Heart left ventricle (tissue), 16 donors: Measurements from ENCODE around the gene NTMT1. TPM values are rescaled to one million over a fixed set of nuclear protein-coding genes. Genes with fewer than 3 reads are reported as not detected.
A peak's percentile ranks its signal among the peaks of the same experiment; 100 is the strongest.

Source experiments
- ATAC-seq, 4 donors: fragments of 200-7000 bp; cut with Tn5 transposase; one replicate each; pipeline ENCODE4 v1.9.1; 2020 to 2022; ENCODE audit warnings: moderate library complexity in 4 of 4, mild to moderate bottlenecking in 3 of 4, moderate number of reproducible peaks in 1 of 4
- DNase-seq, 5 donors: peaks; one replicate each; pipeline ENCODE4 v3.0.0-alpha.2; 2020
- H3K27ac ChIP-seq, 12 donors: fragments of 200-600 bp; sonication (generic) in 4 of 12; one replicate each; pipeline versions ENCODE4 v1.5.0 to v1.8.0; 2016 to 2022; ENCODE audit warnings: mild to moderate bottlenecking in 2 of 12
- H3K27me3 ChIP-seq, 9 donors: fragments of 200-600 bp; sonication (generic) in 2 of 9; one replicate each; pipeline versions ENCODE4 v1.5.1 to v1.8.0; 2016 to 2022; ENCODE audit warnings: mild to moderate bottlenecking in 3 of 9
- H3K36me3 ChIP-seq, 9 donors: fragments of 200-600 bp; sonication (generic) in 2 of 9; one replicate each; pipeline versions ENCODE4 v1.5.0 to v1.8.0; 2018 to 2022; ENCODE audit warnings: mild to moderate bottlenecking in 2 of 9
- H3K4me1 ChIP-seq, 12 donors: fragments of 200-600 bp; sonication (generic) in 4 of 12; one replicate each; pipeline versions ENCODE4 v1.5.0 to v1.8.0; 2016 to 2022; ENCODE audit warnings: mild to moderate bottlenecking in 3 of 12
- H3K4me3 ChIP-seq, 12 donors: fragments of 200-600 bp; sonication (generic) in 4 of 12; one replicate each; pipeline versions ENCODE4 v1.5.0 to v1.8.0; 2017 to 2022; ENCODE audit warnings: mild to moderate bottlenecking in 9 of 12, moderate library complexity in 4 of 12
- H3K9me3 ChIP-seq, 12 donors: fragments of 200-600 bp; sonication (generic) in 4 of 12; one replicate each; pipeline versions ENCODE4 v1.5.0 to v1.8.0; 2016 to 2022; ENCODE audit warnings: mild to moderate bottlenecking in 1 of 12
- POLR2A ChIP-seq, 2 donors: fragments of 450-650 bp; IDR thresholded peaks; one replicate each; pipeline ENCODE4 v1.6.1; 2017; ENCODE audit warnings: antibody characterized with exemption in 2 of 2, mild to moderate bottlenecking in 2 of 2, moderate library complexity in 2 of 2
- WGBS, 4 donors: extraction: QIAGEN DNeasy Blood & Tissue Kit in 2 of 4; methylation state at CpG; one replicate each; pipeline versions ENCODE4 v1.1.5 to v1.1.7; 2013 to 2018; 5-methylcytosine and 5-hydroxymethylcytosine counted together
- intact Hi-C, 10 donors: fragments of 100-400 bp; cut with DNase I; formaldehyde crosslinking; loops; one replicate each; pipeline versions ENCODE4 v1.11.1 to v1.14.2; 2022
- polyA plus RNA-seq, 2 donors: library from polyadenylated mRNA; stranded (reverse); fragments of 200-250 nt; gene quantifications; one replicate each; pipeline ENCODE4 v1.2.3, GENCODE V29; 2013
- total RNA-seq, 9 donors: library from RNA; depleted of rRNA in 2 of 9; stranded (reverse); fragments of >200 nt in 2 of 9; fragmentation: NEBNext Ultra II Directional in 3 of 9; extraction: Animal tissue kit (Norgen Biotek cat#: 25700) in 3 of 9; gene quantifications; one replicate each; pipeline versions ENCODE4 v1.1.0 to v1.2.4, GENCODE V29; 2016 to 2023
- TF ChIP-seq, protein P1 (sequence below), 12 donors: fragments of 200-600 bp; sonication (generic) in 4 of 12; IDR thresholded peaks; one replicate each; pipeline versions ENCODE4 v1.5.0 to v1.8.0; 2018 to 2022; ENCODE audit warnings: antibody characterized with exemption in 12 of 12, mild to moderate bottlenecking in 5 of 12
- donor health status: ischemic (EF 13 %, LVEDD 7.1; RV severe dilation, severe dysfunction).
- donor health status: healthy with polysubstance abuse.
- donor health status: DM: no; HTN: yes; CAD: no.
- donor health status: DM: no; HTN: no; CAD: no.
- donor health status: ischemic (EF 25% LVEDD 6.9; RV normal size, moderate dysfunction).
- donor health status: ischemic (EF 25% LVEDD 5.7; RV mildly dilated, moderate dysfunction).
- donor health status: healthy.
- donor health status: DM: yes; HTN: yes; CAD: no.
- donor health status: ischemic (EF 35%, LVEDD 5.7; RV mildly dilated, moderate dysfunction).
- donor health status: nonischemic (EF 11% LVEDD 7.7; RV severe dilation, severe dysfunction).
- donor health status: DM: yes; HTN: yes; CAD: no.
- donor health status: PGD.
- donor health status: ischemic (EF 29% LVEDD 5.4; RV normal size, mild dysfunction).
- donor health status: nonischemic (EF 23%, LVEDD 6.1; RV moderate dilation, normal function).

Gene NTMT1
- total and polyA plus RNA-seq, 11 donors: 39.0 to 111 (median 61.5) TPM

DNA sequence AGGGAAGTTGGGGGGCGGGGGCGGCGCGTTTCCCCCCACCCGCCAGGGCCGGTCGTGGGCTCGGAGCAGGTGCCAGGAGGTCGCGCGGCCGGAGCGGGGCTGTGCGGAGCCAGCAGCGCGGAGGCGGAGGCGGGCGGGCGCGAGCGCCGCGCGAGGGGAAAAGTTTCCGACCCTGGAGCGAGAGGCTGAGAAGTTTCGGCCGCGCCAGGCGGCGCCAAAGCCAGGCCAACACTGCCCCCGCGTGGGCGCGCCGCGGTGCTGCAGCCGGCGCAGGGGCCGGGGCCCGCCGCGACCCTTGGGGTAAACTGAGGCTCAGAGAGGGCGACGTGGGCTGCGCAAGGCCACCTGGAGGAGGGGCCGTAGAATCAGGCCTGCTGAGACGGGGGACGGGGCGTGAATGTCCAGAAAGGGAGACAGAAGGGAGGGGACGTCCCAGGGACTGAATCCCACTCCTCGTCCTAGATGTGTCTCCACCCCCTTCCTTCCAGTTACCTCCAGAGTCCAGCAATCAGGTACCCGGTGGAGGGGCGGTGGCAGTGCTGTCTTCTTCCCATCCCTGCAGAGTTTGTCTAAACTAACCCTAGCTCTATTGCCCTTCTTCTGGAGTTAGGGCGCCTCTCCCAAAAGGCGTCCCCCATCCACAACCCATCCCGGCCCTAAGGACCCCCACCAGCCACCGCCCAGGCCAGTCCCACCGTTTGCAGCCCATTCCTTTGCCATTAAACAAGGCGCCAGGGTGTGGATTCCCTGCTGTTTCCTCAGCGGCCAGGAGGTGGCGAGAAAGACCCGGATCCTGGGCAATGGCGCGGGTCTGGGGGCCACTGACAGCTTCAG is 15.3 kb upstream of the NTMT1 start:
- WGBS, 4 donors: 0 to 1% (median 0%) methylated on average over 38 to 66 of the region's 66 CpGs
- intact Hi-C loops: loop anchor here (1.0 to 10.0 kb wide), 9 partner anchors 114 to 480 kb away; partner anchors contain the start of gene IER5L (in 1 of the 10)
- H3K9me3 ChIP-seq: no peaks in the 10 kb centered on the region
- H3K4me1 ChIP-seq: peaks cover 0 to 47% (median 39%) of the 10 kb centered on the region in 12 donors
- peak overlapping the region; percentile 44 to 74 (median 66) for H3K4me3 ChIP-seq
- no peaks in the 10 kb centered on the region for H3K27me3 ChIP-seq
- ATAC-seq (peak in 3 of 4 donors; percentile 12 to 66 (median 54)), DNase-seq (peak; percentile 82 to 92 (median 84))
- peak in 1 of 2 donors; percentile 41 for TF ChIP-seq POLR2A (IDR thresholded peaks at IDR 0.05)
- TF ChIP-seq, protein P1, sequence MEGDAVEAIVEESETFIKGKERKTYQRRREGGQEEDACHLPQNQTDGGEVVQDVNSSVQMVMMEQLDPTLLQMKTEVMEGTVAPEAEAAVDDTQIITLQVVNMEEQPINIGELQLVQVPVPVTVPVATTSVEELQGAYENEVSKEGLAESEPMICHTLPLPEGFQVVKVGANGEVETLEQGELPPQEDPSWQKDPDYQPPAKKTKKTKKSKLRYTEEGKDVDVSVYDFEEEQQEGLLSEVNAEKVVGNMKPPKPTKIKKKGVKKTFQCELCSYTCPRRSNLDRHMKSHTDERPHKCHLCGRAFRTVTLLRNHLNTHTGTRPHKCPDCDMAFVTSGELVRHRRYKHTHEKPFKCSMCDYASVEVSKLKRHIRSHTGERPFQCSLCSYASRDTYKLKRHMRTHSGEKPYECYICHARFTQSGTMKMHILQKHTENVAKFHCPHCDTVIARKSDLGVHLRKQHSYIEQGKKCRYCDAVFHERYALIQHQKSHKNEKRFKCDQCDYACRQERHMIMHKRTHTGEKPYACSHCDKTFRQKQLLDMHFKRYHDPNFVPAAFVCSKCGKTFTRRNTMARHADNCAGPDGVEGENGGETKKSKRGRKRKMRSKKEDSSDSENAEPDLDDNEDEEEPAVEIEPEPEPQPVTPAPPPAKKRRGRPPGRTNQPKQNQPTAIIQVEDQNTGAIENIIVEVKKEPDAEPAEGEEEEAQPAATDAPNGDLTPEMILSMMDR (IDR thresholded peaks at IDR 0.05): peak; percentile 66 to 98 (median 91)
- H3K36me3 ChIP-seq: no peaks in the 10 kb centered on the region
- peak overlapping the region; percentile 29 to 98 (median 90) for H3K27ac ChIP-seq

DNA sequence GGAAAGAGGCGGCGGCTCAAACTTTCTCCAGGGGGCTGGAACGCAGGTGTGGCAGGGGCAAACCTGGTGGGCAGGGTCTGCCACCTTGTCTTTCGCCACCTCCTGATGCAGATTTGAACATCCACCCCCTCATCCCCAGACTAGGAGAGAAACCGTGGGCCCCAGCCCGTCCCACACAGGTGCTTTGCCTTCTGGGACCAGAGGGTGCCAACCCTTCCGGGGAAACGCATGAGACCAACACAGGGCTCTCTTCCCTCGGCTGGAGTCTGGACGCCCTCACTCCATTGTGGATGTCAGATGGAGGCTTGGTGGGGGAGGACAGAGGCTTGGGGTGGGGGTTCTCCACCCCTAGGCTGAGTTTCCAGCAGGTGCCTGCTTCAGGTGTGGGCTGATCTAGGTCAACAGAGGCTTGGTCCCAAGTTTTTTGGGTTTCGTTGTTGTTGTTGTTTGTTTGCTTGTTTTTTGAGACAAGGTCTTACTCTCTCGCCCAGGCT is 14.6 kb upstream of the NTMT1 start:
- Histone ChIP-seq H3K27me3 (no peaks in the 10 kb centered on the region), H3K4me1 (peaks cover 0 to 43% (median 39%) of the 10 kb centered on the region in 12 donors), H3K9me3 (no peaks in the 10 kb centered on the region), H3K4me3 (peak overlapping the region in 10 of 12 donors; percentile 50 to 74 (median 68)), H3K36me3 (no peaks in the 10 kb centered on the region), H3K27ac (peak overlapping the region in 4 of 12 donors; percentile 90 to 98 (median 92))
- no peak for ATAC-seq
- WGBS, 4 donors: 23 to 37% (median 31%) methylated on average over 11 to 12 of the region's 12 CpGs
- intact Hi-C loops: loop anchor here in 8 of 10 donors (1.0 to 10.0 kb wide), 7 partner anchors 115 to 481 kb away; partner anchors contain the start of gene IER5L (in 1 of the 8)
- TF ChIP-seq, protein P1 (IDR thresholded peaks at IDR 0.05): no peak
- TF ChIP-seq POLR2A (IDR thresholded peaks at IDR 0.05): no peak
- DNase-seq: no peak

DNA sequence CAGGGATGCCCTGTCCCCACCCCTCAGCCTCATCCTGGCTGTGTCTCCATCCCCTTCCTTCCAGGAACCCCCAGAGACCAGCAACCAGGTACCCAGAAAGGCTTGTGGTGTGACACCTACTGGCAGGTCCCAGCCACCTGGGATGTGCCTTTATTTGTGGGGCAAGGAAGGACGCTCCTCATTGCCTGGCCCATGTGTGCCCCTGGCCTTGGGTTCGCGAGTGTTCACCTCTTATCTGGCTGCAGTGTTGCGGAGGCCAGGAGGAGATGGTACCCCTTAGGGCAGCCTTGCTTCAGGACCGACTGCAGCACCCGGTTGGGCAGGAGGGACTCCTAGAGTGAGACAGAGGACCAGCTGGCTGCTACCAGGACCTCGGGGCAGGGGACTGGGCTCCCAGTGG is 13.8 kb upstream of the NTMT1 start:
- no peak overlapping the region for H3K4me3 ChIP-seq
- no peak overlapping the region for H3K27ac ChIP-seq
- DNase-seq: no peak
- H3K9me3 ChIP-seq: no peaks in the 10 kb centered on the region
- ATAC-seq: no peak
- no peaks in the 10 kb centered on the region for H3K27me3 ChIP-seq
- intact Hi-C loops: loop anchor here in 2 of 10 donors (2.0 to 10.0 kb wide), 3 partner anchors 437 to 481 kb away; partner anchors contain the start of gene IER5L (in 1 of the 2)
- H3K36me3 ChIP-seq: no peaks in the 10 kb centered on the region
- TF ChIP-seq POLR2A (IDR thresholded peaks at IDR 0.05): no peak
- TF ChIP-seq, protein P1 (IDR thresholded peaks at IDR 0.05): no peak
- WGBS, 4 donors: 76 to 82% (median 81%) methylated on average over 6 to 7 of the region's 7 CpGs
- H3K4me1 ChIP-seq: peaks cover 0 to 38% (median 31%) of the 10 kb centered on the region in 12 donors
